C4-2B (cell line): Measurements from ENCODE around the gene ALS2CL.

Experiments
- CTCF ChIP-seq: fragments of 450-650 bp; conservative IDR thresholded peaks from 2 replicates; pipeline ENCODE4 v1.5.1; 2017; ENCODE audit warnings: mild to moderate bottlenecking
- ZFX ChIP-seq: fragments of 450-650 bp; IDR thresholded peaks from 2 replicates; pipeline ENCODE4 v1.6.1; 2017

GRCh38 chr3:46646700-46647099, 46.8 kb downstream of the ALS2CL start:
- TF ChIP-seq CTCF (no peak), ZFX (no peak)
